GM18502 (cell line): ENCODE measurements around the gene GUCY1B1.
"Not testable (repeated sequence)": the region's sequence is repeated elsewhere in the genome, so short reads cannot be mapped to it uniquely, and the experiment has no call there.

ENCODE experiments used
- ATAC-seq: cut with Tn5 transposase; IDR thresholded peaks from one replicate; pipeline ENCODE4 v1.9.1; 2021; ENCODE audit warnings: mild to moderate bottlenecking; ENCODE audit not compliant: unreplicated experiment, poor library complexity

The GUCY1B1 gene

DNA sequence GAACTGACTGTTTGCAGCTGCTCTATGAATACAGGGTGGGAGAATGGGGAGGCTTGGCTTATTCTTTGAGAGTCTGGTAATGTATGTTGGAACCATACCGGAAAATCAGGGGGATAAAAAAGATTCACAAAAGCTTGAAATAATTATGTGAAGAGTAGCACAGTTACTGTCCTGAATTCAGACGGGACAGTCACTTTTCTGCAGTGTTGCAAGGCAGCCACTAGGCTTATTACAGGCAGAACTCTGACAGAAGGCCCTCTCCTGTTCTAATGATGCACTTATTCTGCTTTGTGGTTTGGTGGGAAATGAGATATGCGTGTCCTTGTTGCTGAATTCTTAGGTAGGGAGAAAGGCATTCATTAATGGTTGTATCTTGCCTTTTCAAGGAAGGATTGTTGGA lies 37.2 kb downstream of the GUCY1B1 start:
- peak; percentile 94 for ATAC-seq

DNA sequence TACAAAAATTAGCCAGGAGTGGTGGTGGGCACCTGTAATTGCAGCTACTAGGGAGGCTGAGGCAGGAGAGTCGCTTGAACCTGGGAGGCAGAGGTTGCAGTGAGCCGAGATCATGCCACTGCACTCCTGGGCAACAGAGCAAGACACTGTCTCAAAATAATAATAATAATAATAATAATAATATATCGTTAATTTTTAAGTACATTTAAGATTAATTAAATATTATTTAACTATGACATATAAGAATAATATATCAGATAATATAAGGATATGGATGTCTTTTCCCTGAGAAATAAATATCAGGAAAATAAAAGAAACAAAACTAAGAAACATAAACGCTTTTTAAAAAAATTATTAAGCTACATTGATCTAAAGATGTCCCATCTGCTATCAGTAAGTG lies 38.8 kb downstream of the GUCY1B1 start:
- not testable (repeated sequence) for ATAC-seq

DNA sequence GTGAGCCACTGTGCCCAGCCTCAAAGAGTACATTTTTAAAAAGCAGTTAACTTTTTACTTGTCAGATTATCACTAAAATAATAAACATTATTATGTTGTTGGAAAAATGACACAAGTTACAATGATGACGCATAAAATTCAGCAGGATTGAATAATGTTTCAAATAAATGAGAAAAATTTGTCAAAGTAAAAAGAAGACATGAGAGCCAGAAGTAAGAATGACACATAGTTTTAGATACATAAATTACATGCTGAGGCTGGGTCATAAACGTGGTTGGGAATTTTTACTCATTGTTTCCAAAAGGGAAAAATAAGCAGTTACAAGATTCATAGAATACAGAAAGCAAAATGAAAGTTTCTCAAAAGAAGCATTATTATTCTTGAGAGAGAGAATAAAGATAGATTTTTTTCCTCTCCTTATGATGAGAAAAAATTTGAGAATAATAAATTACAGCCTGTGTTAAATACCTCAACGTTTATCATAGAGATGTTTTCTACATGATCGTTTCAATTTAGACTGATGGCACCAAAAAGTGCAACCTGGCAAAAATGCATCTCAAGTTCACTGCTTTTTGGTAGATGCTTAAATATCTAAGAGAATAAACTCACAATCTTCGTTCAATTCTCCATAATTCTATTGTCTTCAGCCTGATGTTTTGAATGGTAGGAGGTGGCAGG lies 40.4 kb downstream of the GUCY1B1 start:
- no peak for ATAC-seq

DNA sequence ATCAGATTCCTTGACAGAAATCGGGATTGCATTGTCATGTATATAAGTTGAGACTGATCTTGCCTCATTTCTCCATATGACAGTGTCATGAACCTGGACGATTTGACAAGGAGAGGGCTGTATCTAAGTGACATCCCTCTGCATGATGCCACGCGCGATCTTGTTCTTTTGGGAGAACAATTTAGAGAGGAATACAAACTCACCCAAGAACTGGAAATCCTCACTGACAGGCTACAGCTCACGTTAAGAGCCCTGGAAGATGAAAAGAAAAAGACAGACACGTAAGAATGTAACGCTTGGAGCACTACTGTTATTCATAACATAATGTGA lies 40.9 kb downstream of the GUCY1B1 start:
- no peak for ATAC-seq

DNA sequence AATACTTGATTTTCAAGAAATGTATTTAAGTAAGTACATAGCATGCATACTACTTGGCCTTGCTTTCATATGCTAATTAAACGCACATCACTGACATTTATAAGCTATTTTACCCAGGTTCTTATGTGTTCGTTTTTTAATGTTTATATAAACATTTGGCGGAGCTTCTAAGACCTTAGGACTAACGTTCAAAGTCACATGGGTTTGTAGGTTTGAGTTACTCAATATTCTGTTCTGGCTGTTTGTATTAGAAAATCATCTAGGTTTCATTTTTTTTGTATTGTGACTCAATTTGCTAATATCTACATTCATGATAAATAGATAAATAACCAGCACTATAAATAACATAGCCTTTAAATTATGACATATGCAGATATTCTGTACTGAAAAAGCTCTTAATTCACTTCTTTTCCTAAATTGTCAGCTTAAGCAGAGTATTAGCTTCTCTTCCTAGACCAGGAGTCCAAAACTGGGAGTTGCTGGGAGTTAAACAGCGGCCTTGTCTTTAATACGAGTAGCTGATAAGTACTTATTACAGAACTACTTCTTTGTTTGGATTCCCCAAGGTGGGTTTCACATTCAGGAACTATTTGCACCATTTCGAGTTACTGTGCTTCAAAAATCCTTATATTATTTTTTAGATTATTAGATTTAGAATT lies 42.0 kb downstream of the GUCY1B1 start:
- ATAC-seq: no peak

DNA sequence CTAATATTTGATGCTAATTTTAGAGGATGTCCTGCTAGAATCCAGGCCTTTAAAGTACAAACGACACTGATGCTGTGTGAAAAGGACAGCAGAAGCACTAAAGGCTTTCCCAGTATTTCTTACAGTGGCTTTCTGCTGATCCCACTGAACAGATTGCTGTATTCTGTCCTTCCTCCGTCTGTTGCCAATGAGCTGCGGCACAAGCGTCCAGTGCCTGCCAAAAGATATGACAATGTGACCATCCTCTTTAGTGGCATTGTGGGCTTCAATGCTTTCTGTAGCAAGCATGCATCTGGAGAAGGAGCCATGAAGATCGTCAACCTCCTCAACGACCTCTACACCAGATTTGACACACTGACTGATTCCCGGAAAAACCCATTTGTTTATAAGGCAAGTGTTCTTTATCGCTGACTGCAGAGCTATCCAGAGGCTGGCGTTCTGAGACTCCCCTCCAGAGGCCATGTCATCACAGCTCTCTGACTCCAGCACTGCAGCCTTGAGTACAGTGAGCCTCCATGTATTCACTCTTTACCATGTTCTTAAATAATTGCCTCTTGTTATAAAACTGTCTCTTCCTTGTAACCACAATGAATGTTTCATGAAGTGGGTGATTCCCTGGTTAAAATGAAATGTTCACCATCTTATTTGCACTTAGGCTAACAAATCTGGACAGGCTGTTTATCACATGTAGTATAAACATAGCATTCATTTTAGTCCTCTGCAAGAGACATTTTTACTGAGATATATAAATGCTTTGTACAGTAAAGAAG lies 43.6 kb downstream of the GUCY1B1 start:
- ATAC-seq: no peak

DNA sequence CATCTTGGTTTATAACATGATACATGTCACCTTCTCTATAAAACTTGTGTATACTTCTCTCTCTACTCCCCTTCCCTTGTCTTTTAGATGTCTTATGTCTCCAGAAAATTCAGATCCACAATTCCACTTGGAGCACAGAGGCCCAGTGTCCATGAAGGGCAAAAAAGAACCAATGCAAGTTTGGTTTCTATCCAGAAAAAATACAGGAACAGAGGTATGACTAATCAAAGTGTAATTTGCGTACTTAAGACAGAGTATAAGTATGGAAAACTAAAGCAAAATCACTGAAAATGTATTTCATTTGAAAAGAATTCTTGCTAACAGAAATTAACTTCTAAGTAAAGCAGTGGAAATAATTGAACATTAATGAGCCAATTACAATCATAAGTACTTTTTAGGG lies 46.2 kb downstream of the GUCY1B1 start:
- ATAC-seq: no peak

DNA sequence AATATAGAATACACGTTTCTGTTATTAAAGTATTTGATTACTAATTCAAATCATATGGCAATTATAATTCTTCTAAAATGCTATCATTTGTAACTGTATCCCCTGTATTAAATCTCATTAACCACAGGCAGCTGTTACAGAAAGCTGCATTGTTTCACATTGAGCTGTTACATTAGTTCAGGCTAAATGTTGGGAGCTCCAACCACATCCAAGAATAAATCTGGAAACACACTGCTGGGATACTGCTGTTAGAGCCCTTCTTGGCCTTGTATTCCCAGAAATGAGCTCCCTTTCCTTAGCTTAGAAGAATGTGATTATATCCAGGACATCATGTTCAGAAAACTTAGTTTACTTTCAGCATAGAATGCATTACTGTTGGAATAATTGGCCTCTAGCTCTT lies 48.2 kb downstream of the GUCY1B1 start:
- no peak for ATAC-seq

DNA sequence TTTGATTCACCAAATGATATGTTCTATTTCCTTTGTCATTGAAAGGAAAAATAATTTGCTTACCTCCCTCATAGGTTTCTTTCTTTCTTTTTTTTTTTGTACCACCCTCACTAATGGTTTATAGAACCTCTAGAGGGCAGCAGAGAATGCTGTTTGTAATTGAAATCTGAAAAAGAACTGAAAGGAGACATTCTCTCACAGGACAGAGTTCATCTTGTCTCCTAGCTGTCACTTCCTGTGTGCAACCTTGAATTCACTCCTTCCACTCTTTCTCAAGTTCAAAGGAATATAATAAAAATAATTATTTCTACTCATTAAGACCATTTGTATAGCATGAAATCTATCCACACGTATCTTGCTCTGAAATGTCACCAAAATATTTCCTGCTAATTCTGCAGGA lies 51.0 kb downstream of the GUCY1B1 start:
- peak; percentile 97 for ATAC-seq

DNA sequence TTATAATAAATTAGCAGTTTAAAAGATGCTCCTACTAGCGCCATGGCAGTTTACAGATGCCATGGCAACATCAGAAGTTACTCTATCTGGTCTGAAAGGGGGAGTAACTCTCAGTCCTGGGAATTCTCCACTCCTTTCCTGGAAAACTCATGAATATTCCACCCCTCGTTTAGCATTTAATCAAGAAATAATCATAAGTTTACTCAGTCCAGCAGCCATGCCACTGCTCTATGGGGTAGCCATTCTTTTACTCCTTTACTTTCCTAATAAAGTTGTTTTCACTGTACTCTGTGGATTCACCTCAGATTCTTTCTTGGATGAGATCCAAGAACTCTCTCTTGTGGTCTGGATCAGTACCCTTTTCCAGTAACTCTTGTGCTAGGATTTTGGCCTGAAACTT lies 52.3 kb downstream of the GUCY1B1 start:
- ATAC-seq: no peak

DNA sequence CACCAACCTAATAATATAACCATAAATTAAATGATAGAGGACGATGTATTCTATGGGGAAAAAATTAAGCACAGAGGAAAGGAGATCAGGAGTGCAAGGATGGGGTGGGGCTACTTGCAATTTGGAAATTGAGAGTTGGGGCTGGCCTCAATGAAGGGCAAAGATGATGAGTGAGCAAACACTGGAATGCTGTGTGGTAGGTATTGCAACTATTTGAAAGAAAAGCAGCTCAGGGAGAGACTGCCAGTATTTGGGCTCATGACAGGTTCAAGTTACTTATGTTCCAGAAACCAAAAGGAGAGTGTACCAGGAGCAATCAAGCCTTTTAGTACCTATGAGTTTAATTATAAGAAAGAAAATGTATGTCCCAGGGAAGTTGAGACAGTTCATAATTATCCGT lies 59.8 kb downstream of the GUCY1B1 start:
- no peak for ATAC-seq

DNA sequence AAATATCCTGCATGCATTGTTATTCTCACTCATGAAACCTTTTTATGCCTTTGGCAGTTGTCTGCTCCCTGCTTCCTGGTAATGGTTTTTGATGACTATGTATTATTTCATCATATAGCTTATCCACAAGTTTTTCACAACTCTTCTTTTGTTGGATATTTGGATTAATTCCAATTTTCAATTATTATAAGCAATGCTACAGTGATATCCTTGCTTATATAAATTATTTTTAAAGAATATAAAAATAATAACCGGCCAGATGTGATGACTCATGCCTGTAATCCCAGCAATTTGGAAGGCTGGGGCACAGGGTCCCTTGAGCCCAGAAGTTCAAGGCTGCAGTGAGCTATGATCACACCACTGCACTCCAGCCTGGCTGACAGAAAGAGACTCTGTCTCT lies 60.2 kb downstream of the GUCY1B1 start:
- no peak for ATAC-seq

DNA sequence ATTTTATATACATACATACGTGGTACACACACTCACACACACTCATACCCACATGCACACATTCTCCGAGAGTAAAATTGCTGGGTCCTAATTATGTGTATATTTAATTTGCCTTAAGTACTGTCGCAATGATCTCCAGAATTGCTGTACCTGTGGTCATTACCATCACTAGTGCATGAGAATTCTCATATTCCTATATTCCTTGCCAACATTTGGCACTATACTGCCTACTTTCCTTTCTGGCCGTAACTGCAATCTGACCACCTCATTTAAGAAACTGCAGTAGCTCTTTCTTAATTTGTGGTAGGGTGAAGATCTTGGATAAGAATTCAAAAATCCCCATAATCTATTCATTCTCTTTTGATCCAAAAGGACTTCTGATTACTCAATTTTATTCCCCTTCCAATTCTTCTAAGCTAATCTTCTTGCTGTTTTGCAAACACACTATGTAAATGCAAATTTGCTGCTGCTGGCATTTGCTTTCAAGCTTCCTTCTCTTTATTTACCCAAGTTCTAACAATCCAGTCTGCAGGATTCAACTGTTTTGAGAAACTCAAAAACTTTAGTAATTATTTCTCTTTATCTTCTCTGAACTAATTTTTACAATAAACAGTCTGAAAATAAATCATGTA lies 62.2 kb downstream of the GUCY1B1 start:
- no peak for ATAC-seq

DNA sequence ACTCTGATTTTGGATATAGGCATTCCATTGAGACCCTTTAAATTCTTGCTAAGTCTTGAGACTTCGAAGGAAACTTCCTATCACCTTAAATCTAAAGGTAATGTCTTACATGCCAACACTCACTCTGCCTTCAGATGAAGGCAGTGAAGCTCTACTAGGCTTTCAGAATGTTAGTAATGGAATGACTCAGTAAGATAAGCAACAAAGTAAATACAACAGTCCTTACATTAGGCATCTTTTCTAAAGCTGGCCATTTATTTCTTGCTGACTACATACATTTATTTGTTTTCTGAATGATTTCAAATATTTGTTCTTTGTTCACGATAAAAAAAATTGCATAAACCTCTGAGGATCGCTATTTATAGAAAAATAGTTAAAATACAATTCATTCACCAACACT lies 63.8 kb downstream of the GUCY1B1 start:
- no peak for ATAC-seq

DNA sequence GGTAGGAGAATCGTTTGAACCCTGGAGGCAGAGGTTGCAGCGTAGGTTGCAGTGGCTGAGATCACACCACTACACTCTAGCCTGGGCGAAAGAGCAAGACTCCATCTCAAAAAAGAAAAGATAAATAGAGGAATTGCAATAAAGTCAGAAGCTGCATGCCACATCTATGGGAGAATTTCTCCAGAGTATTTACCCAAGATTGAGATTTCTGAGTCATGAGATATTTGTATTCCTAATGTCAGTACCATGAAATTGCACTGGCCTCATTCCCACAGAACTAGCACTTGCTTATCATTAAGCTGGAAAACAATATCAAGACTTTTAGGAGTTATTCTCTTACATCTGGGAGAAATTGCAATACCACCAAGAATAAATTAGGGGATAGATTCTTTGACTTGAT lies 69.8 kb downstream of the GUCY1B1 start:
- no peak for ATAC-seq

DNA sequence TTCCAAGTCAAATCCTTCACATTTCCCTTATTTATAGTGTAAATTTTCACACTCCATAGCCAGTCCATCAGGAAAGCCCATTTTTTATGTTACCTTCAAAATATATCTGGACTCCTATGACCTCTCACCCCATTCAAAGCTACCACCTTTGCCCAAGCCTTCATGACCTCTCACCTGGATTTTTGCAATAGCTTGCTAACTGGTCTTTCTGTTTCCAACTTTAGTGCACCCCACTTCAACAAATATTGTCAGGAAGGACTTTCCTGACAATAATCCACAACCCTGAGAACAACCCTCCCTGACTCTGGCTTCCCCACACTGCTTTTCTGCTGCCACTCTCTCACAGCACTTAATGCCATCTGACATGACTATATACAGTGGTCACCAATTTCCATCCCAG lies 73.8 kb downstream of the GUCY1B1 start:
- ATAC-seq: no peak

DNA sequence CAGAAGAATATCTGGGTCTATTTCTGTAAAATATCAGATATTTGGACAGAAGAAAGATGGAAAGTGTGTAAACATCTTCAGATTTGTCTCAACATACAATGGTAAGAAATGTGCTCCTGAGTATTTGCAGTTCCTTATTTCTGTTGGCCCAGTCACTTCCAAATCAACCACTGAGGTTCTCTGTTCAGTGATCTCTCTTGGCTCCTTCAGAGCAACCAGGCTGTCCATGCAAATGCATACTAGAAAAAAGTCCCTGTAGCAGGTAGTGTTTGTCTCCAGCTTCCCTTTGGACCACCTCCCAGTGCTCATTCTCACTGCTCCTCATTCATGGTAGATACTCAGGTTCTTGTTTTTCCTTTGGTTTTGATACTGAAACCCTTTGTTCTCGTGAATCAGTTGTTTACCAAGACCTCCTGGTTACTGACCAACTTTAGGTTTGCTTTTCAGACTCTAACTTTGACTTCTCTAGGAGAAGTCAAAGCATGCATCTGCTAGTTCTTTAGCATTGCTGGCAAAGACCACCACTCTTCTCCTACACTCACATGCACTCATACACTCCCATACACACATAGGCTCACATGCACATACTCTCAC lies 78.5 kb downstream of the GUCY1B1 start:
- peak; percentile 63 for ATAC-seq

DNA sequence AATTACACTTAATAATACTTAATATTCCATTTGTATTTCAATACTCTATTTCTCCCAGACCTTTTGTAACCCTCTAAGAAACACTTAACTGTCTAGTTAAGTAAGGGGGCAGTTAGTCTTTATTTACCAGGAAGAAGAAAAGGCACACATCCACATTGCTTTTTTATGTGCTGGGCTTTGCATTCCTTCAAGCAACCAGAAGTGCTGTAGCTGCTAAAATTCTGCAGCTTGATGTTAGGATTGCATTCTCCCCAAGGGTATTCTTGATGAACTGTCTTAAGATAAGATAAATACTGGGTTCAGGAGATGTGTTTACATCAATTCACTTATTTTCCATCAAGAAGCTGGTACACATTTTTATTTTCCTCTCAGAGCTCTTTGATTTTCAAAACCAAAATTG lies 83.3 kb downstream of the GUCY1B1 start:
- ATAC-seq: no peak

DNA sequence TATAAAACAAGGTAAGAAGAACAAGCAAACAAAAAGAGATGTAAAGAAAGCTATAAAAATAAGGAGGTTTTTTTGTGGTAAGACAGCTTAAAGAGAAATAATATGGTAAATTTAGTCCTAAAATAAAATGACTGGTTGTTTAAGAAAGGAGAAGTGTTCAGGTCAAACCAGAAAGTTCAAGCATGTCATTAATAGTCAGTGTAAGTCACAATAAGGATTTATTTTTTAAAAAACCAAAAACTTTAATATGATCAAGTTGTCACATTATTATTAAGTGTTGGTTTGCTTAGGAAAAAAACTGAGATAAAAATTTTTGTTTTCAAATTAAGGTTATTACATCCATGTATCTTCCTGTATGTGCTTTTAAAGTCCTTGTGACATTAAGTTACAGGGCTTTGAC lies 88.1 kb downstream of the GUCY1B1 start:
- no peak for ATAC-seq

DNA sequence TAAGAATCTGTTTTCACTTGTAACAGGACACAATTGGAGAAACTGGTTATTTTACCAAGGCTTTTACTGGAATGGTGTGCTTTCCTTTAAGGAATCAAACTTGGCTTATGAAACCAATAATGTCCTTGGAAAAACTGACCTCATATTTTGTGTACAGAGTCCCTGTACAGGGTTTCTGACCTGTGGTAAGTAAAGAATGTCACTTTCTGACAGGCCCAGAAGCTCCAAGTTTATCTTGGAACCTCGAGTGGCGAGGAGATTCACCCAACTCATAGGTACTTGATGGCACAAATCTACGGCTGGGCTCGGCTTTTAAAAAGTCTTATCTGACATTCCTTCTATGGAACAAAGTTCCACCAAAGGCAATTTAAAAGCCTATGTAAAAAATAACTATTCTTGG lies 90.2 kb downstream of the GUCY1B1 start:
- ATAC-seq: no peak

DNA sequence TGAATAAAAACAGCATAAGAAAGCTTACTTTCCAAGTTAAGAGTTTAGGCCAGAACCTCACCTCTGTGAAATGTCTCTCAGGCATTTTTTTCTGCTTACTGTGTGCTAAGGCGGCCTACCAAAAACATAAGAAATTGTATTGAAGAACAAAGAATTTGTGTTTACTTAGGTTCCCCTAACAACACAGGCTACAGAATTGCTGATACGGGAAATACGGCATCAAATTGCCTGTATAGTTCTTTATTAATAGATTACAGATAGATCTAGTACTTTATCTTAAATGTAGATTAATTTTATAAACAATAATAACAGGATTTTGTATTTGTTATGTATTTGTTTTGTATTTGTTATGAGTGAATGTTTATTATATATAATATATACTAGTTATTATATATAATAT lies 94.4 kb downstream of the GUCY1B1 start:
- no peak for ATAC-seq
